Limb (tissue), 2 donors: ENCODE data around the gene MYLIP.

ENCODE experiments used
- DNase-seq, 2 donors: peaks; one replicate each; pipeline ENCODE4 v3.0.0-alpha.2; 2016; ENCODE audit errors: extremely low spot score in 2 of 2

Gene MYLIP

GRCh38 chr6:16106991-16107787, 21.7 kb upstream of the MYLIP start:
- no peak for DNase-seq

- no peak for DNase-seq
Observed at GRCh38 chr6:16108419-16108818, 20.5 kb upstream of the MYLIP start.

- DNase-seq: no peak
Observed at GRCh38 chr6:16108921-16109658, 19.8 kb upstream of the MYLIP start.

- DNase-seq: no peak
Observed at GRCh38 chr6:16109659-16110305, 19.1 kb upstream of the MYLIP start.

DNA sequence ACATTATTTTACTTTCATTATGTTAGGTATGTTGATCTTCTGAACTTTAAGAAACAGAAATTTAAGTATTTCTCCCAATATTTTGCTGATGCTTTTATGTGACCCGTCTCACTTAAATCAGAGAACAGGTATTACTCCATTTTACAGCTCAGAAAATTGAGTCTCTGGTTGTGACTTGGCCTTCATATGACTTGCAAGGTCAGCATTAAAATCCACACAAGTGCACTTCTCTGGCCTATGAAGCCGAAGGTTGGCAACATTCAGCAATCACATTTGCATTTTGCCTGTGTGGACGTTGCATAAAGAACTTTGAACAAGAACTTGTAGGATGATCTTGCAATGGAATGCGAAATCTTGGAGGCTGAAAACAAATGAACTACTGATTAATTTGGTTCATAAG, 10.1 kb upstream of the MYLIP start:
- DNase-seq: no peak

DNA sequence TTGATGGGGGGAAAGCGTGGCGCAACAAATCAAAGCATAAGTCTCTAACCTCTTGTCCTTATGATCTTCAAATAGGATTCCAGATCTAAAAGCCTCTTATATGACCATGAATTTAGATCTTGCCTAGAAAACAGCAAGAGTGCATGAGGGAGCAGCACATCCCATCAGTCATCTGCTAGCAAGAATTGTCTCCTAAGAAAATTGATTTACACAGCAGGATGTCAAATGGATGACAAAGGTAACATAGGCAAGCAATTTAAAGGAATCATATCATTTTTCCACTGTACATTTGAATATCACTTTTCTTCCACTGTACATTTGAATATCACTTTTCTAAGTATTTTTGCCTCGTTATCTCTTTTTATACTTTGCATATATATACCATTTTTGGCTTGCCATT, 7.5 kb upstream of the MYLIP start:
- DNase-seq: no peak

DNA sequence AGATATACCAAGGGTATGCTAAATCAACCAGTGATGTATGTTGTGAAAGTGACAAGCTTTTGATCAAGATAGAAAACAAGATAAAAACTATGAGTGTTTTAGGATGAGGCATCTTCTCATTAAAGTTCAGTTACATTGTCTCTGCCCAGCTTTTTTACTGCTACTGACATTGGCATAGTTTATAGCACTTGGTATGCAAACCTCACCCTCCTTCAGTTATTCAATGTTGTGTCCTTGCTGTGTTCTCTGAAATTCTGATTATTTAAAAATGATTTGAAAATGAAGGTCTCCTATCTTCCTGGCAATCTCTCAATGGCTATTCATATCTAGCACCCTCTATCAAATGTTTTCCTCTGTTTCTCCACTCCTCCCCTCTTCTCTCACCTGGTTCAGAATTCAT, 6.7 kb upstream of the MYLIP start:
- DNase-seq: no peak

DNA sequence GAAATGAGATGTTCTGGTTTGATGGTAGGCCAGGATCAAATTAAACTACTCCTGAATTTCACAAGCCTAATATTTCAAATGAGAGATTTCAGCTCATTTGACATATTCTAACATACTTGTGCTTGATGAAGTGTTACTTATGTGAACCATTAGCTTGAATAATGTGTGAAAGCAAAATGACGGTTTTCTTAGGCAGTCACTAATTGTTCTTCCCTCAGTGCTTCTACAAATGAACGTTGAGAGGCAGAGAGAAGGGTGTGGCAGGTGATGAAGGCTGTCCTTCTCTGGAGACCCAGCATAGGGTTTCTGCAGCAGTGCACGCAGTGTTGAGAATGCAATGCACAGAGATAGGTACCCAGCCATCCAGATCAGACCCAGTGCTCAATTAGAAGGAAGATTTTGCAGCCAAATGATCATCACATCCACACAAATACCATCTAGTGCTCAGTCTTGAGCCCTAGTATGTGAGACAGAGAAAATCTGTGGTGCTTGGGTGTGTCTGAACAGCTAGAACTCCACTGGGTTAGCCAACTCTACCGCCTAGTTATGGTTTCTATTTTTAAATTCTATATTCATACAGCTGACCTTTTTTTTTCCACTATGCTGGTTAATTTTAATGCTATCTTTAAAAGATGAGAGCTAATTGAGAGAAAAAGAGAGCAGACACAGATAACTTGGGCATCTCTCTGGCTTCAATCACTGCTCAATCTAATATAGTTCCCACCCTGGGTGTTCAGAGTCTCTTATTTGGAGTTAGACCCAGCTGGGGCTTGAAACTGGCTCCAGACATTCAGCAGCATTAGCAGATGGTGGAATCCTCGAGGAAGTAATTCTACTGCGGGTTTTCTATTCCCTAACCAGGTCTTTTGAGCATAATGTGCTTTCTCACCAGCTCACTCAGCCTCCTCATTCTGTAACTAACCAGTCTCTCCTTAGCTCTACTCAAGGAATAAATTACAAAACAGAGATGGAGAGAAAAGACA, 4.4 kb upstream of the MYLIP start:
- DNase-seq: no peak

DNA sequence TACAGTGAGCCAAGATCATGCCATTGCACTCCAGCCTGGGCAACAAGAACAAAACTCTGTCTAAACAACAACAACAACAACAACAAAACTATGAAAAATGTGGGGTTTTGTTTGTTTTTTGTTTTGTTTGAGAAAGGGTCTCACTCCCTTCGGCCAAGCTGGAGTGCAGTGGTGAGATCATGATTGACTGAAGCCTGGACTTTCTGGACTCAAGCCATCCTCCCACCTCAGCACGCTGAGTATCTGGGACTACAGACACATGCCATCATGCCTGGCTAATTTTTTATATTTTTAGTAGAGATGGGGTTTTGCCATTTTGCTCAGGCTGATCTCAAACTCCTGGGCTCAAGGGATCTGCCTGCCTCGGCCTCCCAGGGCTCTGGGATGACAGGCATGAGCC, 2.8 kb upstream of the MYLIP start:
- DNase-seq: no peak

GRCh38 chr6:16126861-16127260, 2.0 kb upstream of the MYLIP start:
- DNase-seq: no peak

GRCh38 chr6:16127471-16127870, 1.4 kb upstream of the MYLIP start:
- no peak for DNase-seq

GRCh38 chr6:16129623-16130401, 926 bp downstream of the MYLIP start:
- DNase-seq: peak in 1 of 2 donors; percentile 61

DNA sequence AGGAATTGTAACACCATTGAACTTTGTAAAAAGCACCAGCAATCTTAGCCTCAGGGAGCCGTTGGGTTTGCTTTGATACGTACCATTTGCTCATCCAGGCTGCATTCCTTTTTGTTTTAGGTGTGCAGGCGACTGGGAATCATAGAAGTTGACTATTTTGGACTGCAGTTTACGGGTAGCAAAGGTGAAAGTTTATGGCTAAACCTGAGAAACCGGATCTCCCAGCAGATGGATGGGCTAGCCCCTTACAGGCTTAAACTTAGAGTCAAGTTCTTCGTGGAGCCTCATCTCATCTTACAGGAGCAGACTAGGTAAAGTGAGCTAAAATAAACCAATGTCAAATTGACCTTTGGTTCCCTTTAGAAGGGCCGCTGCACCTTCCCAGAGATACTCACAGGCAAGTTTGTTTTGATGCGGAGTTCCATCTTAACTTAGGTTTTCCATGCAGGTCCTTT, 1.6 kb downstream of the MYLIP start:
- DNase-seq: no peak

GRCh38 chr6:16130932-16131387, 2.1 kb downstream of the MYLIP start:
- DNase-seq: peak in 1 of 2 donors; percentile 79

DNA sequence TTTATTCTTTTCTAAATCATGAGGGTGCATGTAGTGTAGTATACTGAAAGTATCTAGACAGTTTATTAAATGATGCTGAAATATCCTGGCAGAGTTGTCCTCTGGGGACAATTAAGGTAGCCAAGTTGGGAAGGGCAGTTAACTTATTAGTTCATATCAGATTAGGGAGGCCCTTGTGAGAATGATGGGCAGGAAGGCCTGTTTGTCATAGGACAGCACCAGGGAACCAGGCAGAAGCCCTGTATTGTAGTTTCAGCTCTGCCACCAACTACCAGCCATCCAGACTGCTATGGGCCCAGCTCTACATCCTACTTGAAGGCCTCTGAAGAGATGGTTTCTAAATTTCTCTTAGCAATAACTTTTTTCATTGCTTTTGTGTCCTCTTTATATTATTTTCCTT, 4.0 kb downstream of the MYLIP start:
- DNase-seq: no peak

- DNase-seq: no peak
Observed at GRCh38 chr6:16134430-16134829, 5.5 kb downstream of the MYLIP start.

GRCh38 chr6:16135066-16135465, 6.2 kb downstream of the MYLIP start:
- no peak for DNase-seq

DNA sequence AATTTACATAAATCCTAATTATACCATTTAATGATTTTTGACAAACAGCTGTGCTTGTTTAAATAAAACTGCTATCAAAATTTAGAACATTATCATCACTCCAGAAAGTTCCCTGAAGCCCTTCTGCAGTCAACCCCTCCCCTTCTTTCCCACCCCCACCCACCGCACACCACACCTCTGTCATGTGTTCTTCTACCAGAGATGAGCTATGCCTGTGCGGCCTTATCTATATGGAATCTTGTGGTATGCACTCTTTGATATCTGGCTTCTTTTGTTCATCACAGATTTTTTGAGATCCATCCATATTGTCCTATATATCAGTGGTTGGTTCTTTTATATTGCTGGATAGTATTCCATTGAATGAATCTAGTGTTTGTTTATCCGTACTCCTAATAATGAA, 7.2 kb downstream of the MYLIP start:
- no peak for DNase-seq

- no peak for DNase-seq
Observed at GRCh38 chr6:16136621-16137450, 8.0 kb downstream of the MYLIP start.
